ENCODE results near the gene SMARCB1. TPM values are rescaled to one million over a fixed set of nuclear protein-coding genes. Genes with fewer than 3 reads are reported as not detected.

The SMARCB1 gene
- total RNA-seq, 1 donor from 2014 or later: 105 TPM

DNA sequence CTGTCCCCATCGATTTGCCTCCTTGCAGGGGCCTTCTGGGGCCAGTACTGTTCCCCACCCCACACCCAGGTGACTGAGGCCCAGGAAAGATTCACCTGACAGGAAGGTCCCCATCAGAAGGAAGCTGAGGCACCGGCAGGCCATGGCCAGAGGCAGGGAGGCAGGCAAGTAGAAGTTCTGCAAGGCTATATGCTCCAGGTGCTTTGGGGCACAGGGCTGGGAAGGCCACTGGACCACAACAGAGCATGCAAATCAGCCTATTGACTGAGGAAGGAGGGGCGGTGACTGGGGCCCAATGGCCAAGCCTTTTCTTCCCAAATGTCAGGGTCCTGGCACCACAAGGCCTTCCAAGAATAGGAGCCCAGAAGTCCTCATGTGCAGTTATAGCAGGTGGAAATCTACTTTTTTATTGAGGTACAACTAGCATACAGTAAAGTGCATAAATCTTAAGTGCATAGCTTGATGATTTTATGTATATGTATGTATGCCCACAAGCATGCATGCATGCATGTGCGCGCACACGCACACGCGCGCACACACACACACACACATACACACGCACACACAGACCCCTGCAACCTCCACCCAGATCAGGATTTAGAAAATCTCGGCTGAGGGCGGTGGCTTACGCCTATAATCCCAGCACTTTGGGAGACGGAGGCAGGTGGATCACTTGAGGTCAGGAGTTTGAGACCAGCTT, 32.4 kb upstream of the SMARCB1 start, which contains the start of gene VPREB3:
Gene VPREB3, minus strand, starts transcription at position 206 of the 700 bp plus-strand sequence. Its CDS starts 62 bp downstream, at position 144.
- no peak within 1 kb of the TSS for H3K27ac Mint-ChIP-seq (ENCODE audit: unreplicated experiment)
- H3K4me3 Mint-ChIP-seq (ENCODE audit: unreplicated experiment): no peak within 1 kb of the TSS
- H3K9me3 Mint-ChIP-seq (ENCODE audit: unreplicated experiment): no peaks in the 10 kb centered on the region
- no peak for TF ChIP-seq CTCF (IDR thresholded peaks at IDR 0.05; ENCODE audit: unreplicated experiment)
- H3K27me3 Mint-ChIP-seq (ENCODE audit: unreplicated experiment): peaks cover 7% of the 10 kb centered on the region
- DNase-seq (ENCODE audit: low spot score): no peak
- peaks cover 11% of the 10 kb centered on the region for H3K4me1 Mint-ChIP-seq (ENCODE audit: unreplicated experiment)
- H3K36me3 Mint-ChIP-seq (ENCODE audit: low read depth, unreplicated experiment): no peaks in the 10 kb centered on the region

DNA sequence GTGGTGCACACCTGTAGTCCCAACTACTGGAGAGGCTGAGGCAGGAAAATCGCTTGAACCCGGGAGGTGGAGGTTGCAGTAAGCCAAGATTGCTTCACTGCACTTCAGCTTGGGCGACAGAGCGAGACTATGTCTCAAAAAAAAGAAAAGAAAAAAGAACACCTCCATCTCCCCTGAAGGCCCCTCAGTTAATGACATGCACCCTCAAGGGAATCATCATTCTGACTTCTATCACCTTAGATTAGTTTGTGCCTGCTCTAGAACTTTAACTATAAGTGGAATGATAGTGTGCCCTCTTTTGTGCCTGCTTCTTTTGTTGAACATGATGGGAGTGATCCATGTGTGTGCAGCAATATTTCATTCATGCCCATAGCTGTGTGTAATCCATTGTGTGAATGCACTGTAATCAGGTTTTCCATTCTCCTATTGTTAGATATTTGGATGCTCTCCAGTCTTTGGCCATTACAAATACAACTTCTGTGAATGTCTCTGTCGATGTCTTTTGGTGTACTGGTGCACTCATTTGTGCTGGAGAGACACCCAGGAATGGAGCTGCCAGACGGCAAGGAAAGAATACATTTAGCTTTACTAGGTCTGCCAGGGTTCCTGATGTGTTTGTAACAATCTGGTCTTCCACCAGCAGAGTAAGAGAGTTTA, 31.7 kb upstream of the SMARCB1 start:
- H3K27ac Mint-ChIP-seq (ENCODE audit: unreplicated experiment): no peak overlapping the region
- H3K36me3 Mint-ChIP-seq (ENCODE audit: low read depth, unreplicated experiment): no peaks in the 10 kb centered on the region
- TF ChIP-seq CTCF (IDR thresholded peaks at IDR 0.05; ENCODE audit: unreplicated experiment): no peak
- H3K4me3 Mint-ChIP-seq (ENCODE audit: unreplicated experiment): no peak overlapping the region
- no peak for DNase-seq (ENCODE audit: low spot score)
- no peaks in the 10 kb centered on the region for H3K9me3 Mint-ChIP-seq (ENCODE audit: unreplicated experiment)
- H3K4me1 Mint-ChIP-seq (ENCODE audit: unreplicated experiment): peaks cover 7% of the 10 kb centered on the region
- peaks cover 7% of the 10 kb centered on the region for H3K27me3 Mint-ChIP-seq (ENCODE audit: unreplicated experiment)

- no peak for DNase-seq (ENCODE audit: low spot score)
- H3K4me1 Mint-ChIP-seq (ENCODE audit: unreplicated experiment): peaks cover 8% of the 10 kb centered on the region
- no peaks in the 10 kb centered on the region for H3K36me3 Mint-ChIP-seq (ENCODE audit: low read depth, unreplicated experiment)
- TF ChIP-seq CTCF (IDR thresholded peaks at IDR 0.05; ENCODE audit: unreplicated experiment): no peak
- H3K27ac Mint-ChIP-seq (ENCODE audit: unreplicated experiment): no peak overlapping the region
- no peak overlapping the region for H3K4me3 Mint-ChIP-seq (ENCODE audit: unreplicated experiment)
- H3K27me3 Mint-ChIP-seq (ENCODE audit: unreplicated experiment): peaks cover 3% of the 10 kb centered on the region
- H3K9me3 Mint-ChIP-seq (ENCODE audit: unreplicated experiment): no peaks in the 10 kb centered on the region
Measured at GRCh38 chr22:23755711-23756110, 31.1 kb upstream of the SMARCB1 start.

- no peak for DNase-seq (ENCODE audit: low spot score)
- Mint-ChIP-seq H3K36me3 (ENCODE audit: low read depth, unreplicated experiment) (no peaks in the 10 kb centered on the region), H3K27me3 (ENCODE audit: unreplicated experiment) (peaks cover 3% of the 10 kb centered on the region), H3K9me3 (ENCODE audit: unreplicated experiment) (no peaks in the 10 kb centered on the region), H3K4me3 (ENCODE audit: unreplicated experiment) (no peak overlapping the region), H3K4me1 (ENCODE audit: unreplicated experiment) (peaks cover 9% of the 10 kb centered on the region), H3K27ac (ENCODE audit: unreplicated experiment) (no peak overlapping the region)
- TF ChIP-seq CTCF (IDR thresholded peaks at IDR 0.05; ENCODE audit: unreplicated experiment): no peak
Measured at GRCh38 chr22:23756891-23757290, 29.9 kb upstream of the SMARCB1 start.

- H3K4me1 Mint-ChIP-seq (ENCODE audit: unreplicated experiment): peaks cover 22% of the 10 kb centered on the region
- no peaks in the 10 kb centered on the region for H3K9me3 Mint-ChIP-seq (ENCODE audit: unreplicated experiment)
- no peak for DNase-seq (ENCODE audit: low spot score)
- no peak overlapping the region for H3K4me3 Mint-ChIP-seq (ENCODE audit: unreplicated experiment)
- H3K27me3 Mint-ChIP-seq (ENCODE audit: unreplicated experiment): peaks cover 6% of the 10 kb centered on the region
- TF ChIP-seq CTCF (IDR thresholded peaks at IDR 0.05; ENCODE audit: unreplicated experiment): no peak
- no peaks in the 10 kb centered on the region for H3K36me3 Mint-ChIP-seq (ENCODE audit: low read depth, unreplicated experiment)
- no peak overlapping the region for H3K27ac Mint-ChIP-seq (ENCODE audit: unreplicated experiment)
Measured at GRCh38 chr22:23759566-23759965, 27.2 kb upstream of the SMARCB1 start.

Measured in endothelial cell (in vitro differentiated cells).